H1 (cell line): ENCODE measurements around the gene CORO2B.

Experiments
- EP300 ChIP-seq, 2 experiments: IDR thresholded peaks; 1 replicate in 1 of 2; 2 replicates in 1 of 2; pipeline ENCODE4 v1.6.1; 2011 to 2012; ENCODE audit warnings: low read depth in 2 of 2, low read length in 2 of 2, mild to moderate bottlenecking in 2 of 2, borderline replicate concordance in 1 of 2, inconsistent platforms in 1 of 2, moderate library complexity in 1 of 2
- FOSL1 ChIP-seq: IDR thresholded peaks from 2 replicates; pipeline ENCODE4 v1.6.1; 2011; ENCODE audit warnings: mild to moderate bottlenecking, low read depth, low read length, moderate library complexity; ENCODE audit not compliant: insufficient read depth
- NANOG ChIP-seq: IDR thresholded peaks from 2 replicates; pipeline ENCODE4 v1.6.1; 2011; ENCODE audit warnings: low read length, low read depth, mild to moderate bottlenecking, inconsistent platforms; ENCODE audit not compliant: insufficient read depth, poor library complexity, severe bottlenecking
- POLR2A ChIP-seq, 2 experiments: IDR thresholded peaks; 1 replicate in 1 of 2; 2 replicates in 1 of 2; pipeline ENCODE4 v1.6.1; 2011; ENCODE audit warnings: low read depth in 2 of 2, low read length in 2 of 2, mild to moderate bottlenecking in 2 of 2; ENCODE audit errors: control extremely low read depth in 1 of 2
- POLR2AphosphoS5 ChIP-seq: IDR thresholded peaks from 2 replicates; pipeline ENCODE4 v1.6.1; 2011; ENCODE audit warnings: low read depth, low read length
- RBBP5 ChIP-seq: IDR thresholded peaks from 2 replicates; pipeline ENCODE4 v1.7.1; 2012; ENCODE audit warnings: low read depth, mild to moderate bottlenecking, inconsistent platforms, low read length, moderate library complexity, borderline replicate concordance
- SP1 ChIP-seq: IDR thresholded peaks from 2 replicates; pipeline ENCODE4 v1.6.1; 2011; ENCODE audit warnings: low read depth, low read length
- TEAD4 ChIP-seq: IDR thresholded peaks from 2 replicates; pipeline ENCODE4 v1.6.1; 2012; ENCODE audit warnings: low read depth, low read length, inconsistent platforms, mixed read lengths
- YY1 ChIP-seq: IDR thresholded peaks from 2 replicates; pipeline ENCODE4 v1.6.1; 2011; ENCODE audit warnings: low read depth, mild to moderate bottlenecking, low read length
- TF ChIP-seq, protein P1 (sequence below), 3 experiments: IDR thresholded peaks; 1 replicate in 2 of 3; 2 replicates in 1 of 3; pipeline versions ENCODE4 v1.5.1 to v1.6.1; 2011; ENCODE audit warnings: low read length in 3 of 3, mild to moderate bottlenecking in 3 of 3, inconsistent platforms in 2 of 3, low read depth in 1 of 3, moderate library complexity in 1 of 3; ENCODE audit not compliant: insufficient read depth in 1 of 3; ENCODE audit errors: control extremely low read depth in 1 of 3

DNA sequence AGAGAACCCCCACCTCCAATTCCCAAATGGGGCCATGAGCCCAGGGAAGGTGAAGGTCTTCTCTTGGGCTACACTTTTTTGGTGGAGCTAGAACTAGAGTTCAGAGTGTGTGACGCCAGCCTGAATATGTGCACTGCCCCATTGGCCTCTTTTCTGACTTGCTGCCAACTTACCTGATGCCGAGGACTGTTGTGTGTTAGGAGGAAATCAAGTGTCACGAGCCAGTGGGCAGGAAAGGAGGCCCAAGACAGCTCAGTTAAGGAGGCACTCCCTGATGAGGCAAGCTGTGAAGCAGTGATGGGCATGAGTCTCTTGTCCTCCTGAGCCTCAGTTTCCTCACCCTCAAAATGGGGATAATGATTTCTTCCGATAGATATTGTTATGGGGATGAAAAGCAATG, 134.1 kb downstream of the CORO2B start:
- TF ChIP-seq TEAD4 (no peak), POLR2AphosphoS5 (no peak), SP1 (no peak), EP300 (IDR thresholded peaks at IDR 0.05; ENCODE audit: borderline replicate concordance in 1 of 2, low read depth in 2 of 2, low read length in 2 of 2) (no peak), FOSL1 (no peak), POLR2A (IDR thresholded peaks at IDR 0.05; ENCODE audit: control extremely low read depth in 1 of 2, low read depth in 2 of 2, low read length in 2 of 2) (no peak), RBBP5 (no peak), NANOG (no peak), YY1 (no peak)
- TF ChIP-seq, protein P1, sequence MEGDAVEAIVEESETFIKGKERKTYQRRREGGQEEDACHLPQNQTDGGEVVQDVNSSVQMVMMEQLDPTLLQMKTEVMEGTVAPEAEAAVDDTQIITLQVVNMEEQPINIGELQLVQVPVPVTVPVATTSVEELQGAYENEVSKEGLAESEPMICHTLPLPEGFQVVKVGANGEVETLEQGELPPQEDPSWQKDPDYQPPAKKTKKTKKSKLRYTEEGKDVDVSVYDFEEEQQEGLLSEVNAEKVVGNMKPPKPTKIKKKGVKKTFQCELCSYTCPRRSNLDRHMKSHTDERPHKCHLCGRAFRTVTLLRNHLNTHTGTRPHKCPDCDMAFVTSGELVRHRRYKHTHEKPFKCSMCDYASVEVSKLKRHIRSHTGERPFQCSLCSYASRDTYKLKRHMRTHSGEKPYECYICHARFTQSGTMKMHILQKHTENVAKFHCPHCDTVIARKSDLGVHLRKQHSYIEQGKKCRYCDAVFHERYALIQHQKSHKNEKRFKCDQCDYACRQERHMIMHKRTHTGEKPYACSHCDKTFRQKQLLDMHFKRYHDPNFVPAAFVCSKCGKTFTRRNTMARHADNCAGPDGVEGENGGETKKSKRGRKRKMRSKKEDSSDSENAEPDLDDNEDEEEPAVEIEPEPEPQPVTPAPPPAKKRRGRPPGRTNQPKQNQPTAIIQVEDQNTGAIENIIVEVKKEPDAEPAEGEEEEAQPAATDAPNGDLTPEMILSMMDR (IDR thresholded peaks at IDR 0.05; ENCODE audit: control extremely low read depth in 1 of 3, insufficient read depth in 1 of 3, low read depth in 1 of 3, low read length in 3 of 3): no peak
